ENCODE results near the gene MCF2L2.

DNA sequence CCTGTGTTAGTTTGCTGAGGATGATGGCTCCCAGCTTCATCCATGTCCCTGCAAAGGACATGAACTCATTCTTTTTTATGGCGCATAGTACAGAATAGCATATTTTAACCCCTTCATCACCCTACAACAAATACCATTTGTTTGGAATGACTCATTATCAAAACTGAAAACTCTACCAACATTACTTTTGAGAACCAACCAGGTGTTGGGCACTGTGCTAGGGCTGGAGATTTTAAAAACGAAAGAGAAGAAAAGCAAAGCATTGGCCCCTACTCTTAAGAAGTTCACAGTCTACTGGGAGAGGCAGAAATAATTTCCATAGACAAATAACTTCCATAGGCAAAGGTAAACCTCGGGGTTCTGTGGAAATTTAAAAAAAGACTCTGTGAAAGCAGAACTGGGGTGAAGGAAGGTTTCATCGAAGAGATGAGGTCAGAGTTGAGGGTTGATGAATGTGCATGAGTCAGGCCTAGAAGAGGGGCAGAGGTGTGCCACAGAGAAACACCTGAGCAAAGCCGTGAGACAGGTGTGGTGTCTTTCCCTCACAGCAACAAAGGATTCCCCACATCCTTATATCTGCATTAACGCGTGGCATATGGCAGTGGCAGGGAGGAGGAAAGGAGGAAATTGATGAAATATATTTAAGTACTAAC lies 51.0 kb downstream of the MCF2L2 start:
- no peak for TF ChIP-seq POLR2AphosphoS5 (IDR thresholded peaks at IDR 0.05; ENCODE audit: low read depth, low read length)
- no peak for TF ChIP-seq SIN3A (IDR thresholded peaks at IDR 0.05; ENCODE audit: borderline replicate concordance, insufficient read depth, low read length)
- no peak for TF ChIP-seq REST (IDR thresholded peaks at IDR 0.05; ENCODE audit: insufficient read depth in 1 of 2, low read depth in 2 of 2, low read length in 2 of 2)

Measured in PFSK-1 (cell line).